Measurements from ENCODE around the gene CACNB1. TPM values are rescaled to one million over a fixed set of nuclear protein-coding genes. Genes with fewer than 3 reads are reported as not detected.

CACNB1 gene
- total and polyA plus RNA-seq, 10 of the 15 experiments (the other 5 are each of a cell fraction or from before 2014, with no cell fraction given): 0.06 to 15.6 (median 6.3) TPM

GRCh38 chr17:39199820-39200069, 2.3 kb upstream of the CACNB1 start (continued):
- TF ChIP-seq WRNIP1 (IDR thresholded peaks at IDR 0.05; ENCODE audit: borderline replicate concordance, low read depth, low read length) (no peak), GABPA (IDR thresholded peaks at IDR 0.05; ENCODE audit: low read depth) (peak; percentile 82; the same call in 1 of the 2 replicates), ZBTB33 (IDR thresholded peaks at IDR 0.05) (no peak), RUNX3 (IDR thresholded peaks at IDR 0.05; ENCODE audit: low read length) (peak; percentile 61; the same call in 1 of the 2 replicates), PBX3 (IDR thresholded peaks at IDR 0.05; ENCODE audit: insufficient replicate concordance, low read depth, low read length) (peak; percentile 8), SPI1 (IDR thresholded peaks at IDR 0.05; ENCODE audit: borderline replicate concordance, insufficient read depth, low read depth, low read length) (0 out of 2 replicates have a peak, but pooled peaks have one; percentile 13), ATF3 (IDR thresholded peaks at IDR 0.05; ENCODE audit: borderline replicate concordance, extremely low read depth, low read depth, low read length) (peak; percentile 90), CREB1 (IDR thresholded peaks at IDR 0.05; ENCODE audit: low read depth) (no peak)

GRCh38 chr17:39198186-39198566, 707 bp upstream of the CACNB1 start:
- Histone ChIP-seq H3K9ac (ENCODE audit: control insufficient read depth, insufficient read depth, low read length) (no peak overlapping the region; the same call in 1 of the 2 replicates), H3K36me3 (ENCODE audit: control insufficient read depth in 2 of 2, insufficient read depth in 2 of 2, low read length in 1 of 2) (peaks cover 7 to 18% of the 10 kb centered on the region in 2 experiments), H3K4me3 (peak overlapping the region; percentile 98; the same call in 1 of the 2 replicates), H3K4me2 (ENCODE audit: control insufficient read depth, insufficient read depth) (peak overlapping the region; percentile 83), H3K27ac (ENCODE audit: control insufficient read depth, insufficient read depth) (no peak overlapping the region), H4K20me1 (ENCODE audit: control insufficient read depth, insufficient read depth) (peaks cover 2% of the 10 kb centered on the region; the same call in 1 of the 2 replicates), H3K9me3 (replicated peaks; ENCODE audit: control insufficient read depth, insufficient read depth, low read length) (no peaks in the 10 kb centered on the region), H3K4me1 (ENCODE audit: control insufficient read depth, insufficient read depth, low read length) (peaks cover 27% of the 10 kb centered on the region), H3K27me3 (replicated peaks in 1 of 2; ENCODE audit: control insufficient read depth in 2 of 2, insufficient read depth in 2 of 2, low read length in 1 of 2) (no peaks in the 10 kb centered on the region), H2AFZ (ENCODE audit: control insufficient read depth, low read depth, low read length) (no peak overlapping the region), H3K79me2 (ENCODE audit: control insufficient read depth, insufficient read depth, low read length) (peaks cover 39% of the 10 kb centered on the region)
- ChIA-PET POLR2A (interaction anchor here (0.5 kb wide), 1 partner anchor 190 kb away, joined by 7 read pairs; no protein-coding TSS in a partner anchor), RAD21 (ENCODE audit: unreplicated experiment) (interaction anchor here (2.5 to 3.0 kb wide), 2 partner anchors 45 to 215 kb away, joined by 14 to 18 read pairs; no protein-coding TSS in a partner anchor), CTCF (interaction anchor here (0.9 to 2.3 kb wide), 5 partner anchors 34 to 329 kb away, joined by 3 to 16 read pairs (median 4); no protein-coding TSS in a partner anchor), SMC1A (ENCODE audit: uncharacterized antibody, unreplicated experiment) (interaction anchor here (1.3 to 3.0 kb wide), 2 partner anchors 8 to 11 kb away, joined by 5 to 13 read pairs; no protein-coding TSS in a partner anchor)
- DNase-seq (ENCODE audit: low read depth, low spot score) (no peak), ATAC-seq (no peak), FAIRE-seq (no peak)
- no TSS peak for BruUV-seq (replicated peaks)
- intact Hi-C loops (cut with micrococcal nuclease; ENCODE audit: unreplicated experiment) (no loop called here), in situ Hi-C loops (cut with MboI) (no loop called here)
- 89% methylated on average over 4 of the region's 4 CpGs for WGBS (ENCODE audit: insufficient coverage, insufficient replicate concordance, low lambda C conversion rate, missing lambda C conversion rate)
- peak; percentile 67 for TF ChIP-seq NR2F1 (conservative IDR thresholded peaks at IDR 0.05)
- no peak for TF ChIP-seq PAX8 (IDR thresholded peaks at IDR 0.05)
- TF ChIP-seq NR2C1 (IDR thresholded peaks at IDR 0.05): peak; percentile 24; the same call in 1 of the 2 replicates
